Pancreas (tissue), 10 donors: Measurements from ENCODE around the gene RAB9B. TPM values are rescaled to one million over a fixed set of nuclear protein-coding genes. Genes with fewer than 3 reads are reported as not detected.
"Not testable (repeated sequence)": the region's sequence is repeated elsewhere in the genome, so short reads cannot be mapped to it uniquely, and the experiment has no call there.

Experiments
- ATAC-seq, 4 donors: fragments of 200-7000 bp; cut with Tn5 transposase; one replicate each; pipeline versions ENCODE4 v1.8.0 to v1.9.1; 2020; ENCODE audit warnings: mild to moderate bottlenecking in 4 of 4, moderate library complexity in 4 of 4
- DNase-seq, 6 donors: peaks; one replicate each; pipeline ENCODE4 v3.0.0-alpha.2; 2020
- FAIRE-seq: peaks from 2 replicates; lab custom pipeline; 2012; peaks lifted over from hg19 to GRCh38; lab: Jason Lieb, UNC
- H3K27ac ChIP-seq, 4 donors: fragments of 200-600 bp; sonication (generic); 1 replicate in 3 of 4; 2 replicates in 1 of 4; pipeline versions ENCODE4 v1.5.0 to v1.8.0; 2020
- H3K27me3 ChIP-seq, 4 donors: fragments of 200-600 bp; one replicate each; pipeline ENCODE4 v1.8.0; 2021
- H3K36me3 ChIP-seq, 3 donors: fragments of 200-600 bp; sonication (generic) in 1 of 3; one replicate each; pipeline versions ENCODE4 v1.5.0 to v1.8.0; 2020 to 2021
- H3K4me1 ChIP-seq, 3 donors: fragments of 200-600 bp; one replicate each; pipeline ENCODE4 v1.8.0; 2021
- H3K4me3 ChIP-seq, 4 donors: fragments of 200-600 bp; sonication (generic) in 2 of 4; one replicate each; pipeline versions ENCODE4 v1.5.0 to v1.8.0; 2020 to 2021
- H3K9me3 ChIP-seq, 4 donors: fragments of 200-600 bp; one replicate each; pipeline ENCODE4 v1.8.0; 2021
- WGBS, 2 donors: extraction: QIAGEN DNeasy Blood & Tissue Kit; methylation state at CpG; one replicate each; pipeline ENCODE4 v1.1.7; 2013; 5-methylcytosine and 5-hydroxymethylcytosine counted together
- intact Hi-C, 3 donors: fragments of 100-400 bp; cut with DNase I; formaldehyde crosslinking; loops; one replicate each; pipeline versions ENCODE4 v1.11.1 to v1.14.2; 2022
- polyA plus RNA-seq, 2 donors: library from polyadenylated mRNA; stranded (reverse); fragments of 200-250 nt; gene quantifications; one replicate each; pipeline ENCODE4 v1.2.3, GENCODE V29; 2013
- total RNA-seq, 6 donors: library from RNA; stranded (reverse); fragmentation: NEBNext Ultra II Directional in 4 of 6; extraction: Animal tissue kit (Norgen Biotek cat#: 25700) in 4 of 6; gene quantifications; one replicate each; pipeline versions ENCODE4 v1.2.1 to v1.2.4, GENCODE V29; 2021 to 2023
- TF ChIP-seq, protein P1 (sequence below), 4 donors: fragments of 200-600 bp; sonication (generic) in 3 of 4; IDR thresholded peaks; one replicate each; pipeline versions ENCODE4 v1.5.0 to v1.8.0; 2021; ENCODE audit warnings: antibody characterized with exemption in 4 of 4
- donor health status: healthy with polysubstance abuse.
- donor health status: DM: no; HTN: no; CAD: no; lungs with moderate emphysema.
- donor health status: DM: no; HTN: no; CAD: no.
- donor health status: control.
- donor health status: control.
- donor health status: Bipolar disorder and iron deficiency.
- donor health status: DM: yes; HTN: yes; CAD: no.
- donor health status: DM: no; HTN: no; CAD: no.
- donor health status: DM: no; HTN: no; CAD: no.
- donor health status: DM: yes; HTN: yes; CAD: no.

RAB9B gene
- total and polyA plus RNA-seq, 8 donors, result 0.38 to 2.3 (median 0.80) TPM

DNA sequence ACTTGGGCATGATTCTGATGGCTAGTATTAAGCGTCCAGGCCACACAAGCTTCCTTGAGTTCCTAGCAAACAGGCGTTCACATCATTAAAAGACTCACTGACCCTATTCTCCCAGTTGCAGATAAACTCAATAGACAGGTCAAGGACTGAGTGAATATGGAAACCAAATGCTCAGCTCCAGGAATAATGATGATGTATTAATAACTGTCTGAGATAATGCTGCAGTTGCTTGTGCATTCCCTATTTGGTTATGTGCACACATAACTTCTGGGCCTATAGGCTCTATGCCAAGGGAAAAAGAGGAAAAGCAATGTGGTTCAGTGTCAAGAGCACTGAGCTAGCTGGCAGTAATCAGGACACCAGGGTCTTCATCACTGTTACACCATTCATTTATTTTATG is 3.5 kb downstream of the RAB9B start:
- H3K36me3 ChIP-seq, result no peaks in the 10 kb centered on the region
- H3K27ac ChIP-seq, result no peak overlapping the region
- FAIRE-seq, result peak; percentile 13
- no peaks in the 10 kb centered on the region for H3K9me3 ChIP-seq
- no peaks in the 10 kb centered on the region for H3K4me1 ChIP-seq
- no peaks in the 10 kb centered on the region for H3K27me3 ChIP-seq
- WGBS, 2 donors, result 81 to 82% methylated on average over 2 of the region's 2 CpGs
- TF ChIP-seq, protein P1, sequence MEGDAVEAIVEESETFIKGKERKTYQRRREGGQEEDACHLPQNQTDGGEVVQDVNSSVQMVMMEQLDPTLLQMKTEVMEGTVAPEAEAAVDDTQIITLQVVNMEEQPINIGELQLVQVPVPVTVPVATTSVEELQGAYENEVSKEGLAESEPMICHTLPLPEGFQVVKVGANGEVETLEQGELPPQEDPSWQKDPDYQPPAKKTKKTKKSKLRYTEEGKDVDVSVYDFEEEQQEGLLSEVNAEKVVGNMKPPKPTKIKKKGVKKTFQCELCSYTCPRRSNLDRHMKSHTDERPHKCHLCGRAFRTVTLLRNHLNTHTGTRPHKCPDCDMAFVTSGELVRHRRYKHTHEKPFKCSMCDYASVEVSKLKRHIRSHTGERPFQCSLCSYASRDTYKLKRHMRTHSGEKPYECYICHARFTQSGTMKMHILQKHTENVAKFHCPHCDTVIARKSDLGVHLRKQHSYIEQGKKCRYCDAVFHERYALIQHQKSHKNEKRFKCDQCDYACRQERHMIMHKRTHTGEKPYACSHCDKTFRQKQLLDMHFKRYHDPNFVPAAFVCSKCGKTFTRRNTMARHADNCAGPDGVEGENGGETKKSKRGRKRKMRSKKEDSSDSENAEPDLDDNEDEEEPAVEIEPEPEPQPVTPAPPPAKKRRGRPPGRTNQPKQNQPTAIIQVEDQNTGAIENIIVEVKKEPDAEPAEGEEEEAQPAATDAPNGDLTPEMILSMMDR (IDR thresholded peaks at IDR 0.05), result no peak
- no peak for ATAC-seq
- no peak for DNase-seq
- intact Hi-C loops, result no loop called here
- H3K4me3 ChIP-seq, result no peak overlapping the region

GRCh38 chrX:103825881-103826280 is 6.2 kb downstream of the RAB9B start:
- no peaks in the 10 kb centered on the region for H3K36me3 ChIP-seq
- FAIRE-seq (no peak), DNase-seq (no peak), ATAC-seq (no peak)
- TF ChIP-seq, protein P1 (IDR thresholded peaks at IDR 0.05), result no peak
- no peaks in the 10 kb centered on the region for H3K27me3 ChIP-seq
- no peak overlapping the region for H3K4me3 ChIP-seq
- WGBS, 2 donors, result 68 to 78% methylated on average over 1 of the region's 1 CpG
- no peaks in the 10 kb centered on the region for H3K4me1 ChIP-seq
- intact Hi-C loops, result no loop called here
- H3K27ac ChIP-seq, result no peak overlapping the region
- H3K9me3 ChIP-seq, result no peaks in the 10 kb centered on the region

DNA sequence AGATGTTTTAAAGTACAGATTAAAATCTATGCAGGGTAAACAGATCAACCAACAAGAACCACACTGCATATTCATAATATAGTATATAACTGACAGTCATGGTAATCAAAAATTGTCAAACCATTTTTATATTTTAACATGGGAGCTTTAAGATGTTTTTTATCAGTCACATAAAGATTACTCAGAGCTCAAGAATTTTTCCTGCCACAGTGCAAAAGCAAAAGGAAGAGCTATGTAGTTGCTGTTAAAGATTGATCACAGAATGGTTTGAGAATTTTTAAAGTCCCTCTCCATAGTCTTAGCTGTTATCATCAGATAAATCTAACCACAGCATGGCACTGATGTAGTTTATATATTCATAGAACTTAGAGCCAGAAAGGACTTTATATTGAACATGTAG is 8.5 kb downstream of the RAB9B start:
- DNase-seq (no peak), ATAC-seq (no peak), FAIRE-seq (no peak)
- intact Hi-C loops, result no loop called here
- H3K4me3 ChIP-seq, result no peak overlapping the region
- H3K9me3 ChIP-seq, result no peaks in the 10 kb centered on the region
- no peak overlapping the region for H3K27ac ChIP-seq
- H3K27me3 ChIP-seq, result no peaks in the 10 kb centered on the region
- H3K4me1 ChIP-seq, result no peaks in the 10 kb centered on the region
- TF ChIP-seq, protein P1 (IDR thresholded peaks at IDR 0.05), result no peak
- no peaks in the 10 kb centered on the region for H3K36me3 ChIP-seq

- DNase-seq, H3K4me3 ChIP-seq, H3K27ac ChIP-seq, H3K4me1 ChIP-seq, H3K36me3 ChIP-seq, ATAC-seq, H3K9me3 ChIP-seq, FAIRE-seq, intact Hi-C loops, H3K27me3 ChIP-seq: not testable (repeated sequence)
- 86 to 92% methylated on average over 6 of the region's 6 CpGs for WGBS, 2 donors
These were observed 11.3 kb downstream of the RAB9B start for GRCh38 chrX:103820802-103821201.

DNA sequence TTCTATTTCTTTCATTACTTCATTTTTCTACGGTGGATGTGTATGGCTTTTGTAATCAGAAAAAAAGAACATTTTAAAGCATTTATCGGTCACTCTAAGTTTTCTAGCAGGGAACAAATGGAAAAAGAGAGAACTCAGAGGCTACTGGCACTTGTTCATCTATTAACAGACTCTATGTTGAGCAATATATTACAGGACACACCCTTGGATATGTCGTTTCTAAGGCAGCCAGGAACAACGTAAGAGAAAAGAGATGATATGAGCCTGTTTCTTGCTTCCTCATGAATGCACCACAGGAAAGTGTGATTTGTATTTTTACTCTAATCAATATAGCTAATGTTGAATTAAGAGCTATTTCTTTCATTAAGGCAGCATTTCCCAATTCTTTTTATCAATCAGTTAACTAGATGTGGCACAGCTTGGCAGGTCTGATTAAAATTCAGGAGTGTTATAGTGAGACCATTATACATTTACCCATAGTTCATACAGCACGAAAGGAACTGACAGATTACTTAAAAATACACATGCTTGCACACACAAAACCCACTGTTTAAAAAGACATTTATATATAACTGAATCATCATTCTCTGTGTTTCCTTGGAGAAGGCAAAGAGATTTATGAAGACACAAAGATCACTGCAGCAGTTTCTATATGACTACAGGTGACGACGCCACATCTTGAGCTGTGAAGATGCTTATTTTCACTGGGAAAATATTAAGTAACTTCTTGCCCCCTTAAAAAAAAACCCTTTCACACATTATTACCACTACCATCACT is 13.0 kb downstream of the RAB9B start:
- WGBS, 2 donors, result 43 to 48% methylated on average over 7 of the region's 7 CpGs
- Histone ChIP-seq H3K27ac (no peak overlapping the region), H3K9me3 (no peaks in the 10 kb centered on the region), H3K36me3 (no peaks in the 10 kb centered on the region), H3K4me1 (no peaks in the 10 kb centered on the region), H3K27me3 (no peaks in the 10 kb centered on the region), H3K4me3 (no peak overlapping the region)
- peak in 1 of 4 donors; percentile 60 for ATAC-seq
- no peak for FAIRE-seq
- no peak for DNase-seq
- TF ChIP-seq, protein P1 (IDR thresholded peaks at IDR 0.05), result no peak
- intact Hi-C loops, result no loop called here
